ENCODE results near the gene MAST4.

MAST4 gene

GRCh38 chr5:66987540-66987939 lies 391.3 kb downstream of the MAST4 start:
- H3K4me3 ChIP-seq (ENCODE audit: low read depth, low read length), result no peak overlapping the region
- TF ChIP-seq HOXD13 (CRISPR knock-in tag; IDR thresholded peaks at IDR 0.05; ENCODE audit: borderline replicate concordance) (no peak), SETDB1 (IDR thresholded peaks at IDR 0.05; ENCODE audit: insufficient read length, low read length) (no peak), ZNF214 (tag by site-specific recombination; IDR thresholded peaks at IDR 0.05; ENCODE audit: borderline replicate concordance) (no peak), ZNF830 (tag by site-specific recombination; IDR thresholded peaks at IDR 0.05; ENCODE audit: low read depth) (no peak), TRIM28 (IDR thresholded peaks at IDR 0.05; ENCODE audit: borderline replicate concordance, low read length) (no peak), KLF9 (tag by site-specific recombination; IDR thresholded peaks at IDR 0.05; ENCODE audit: low read depth) (no peak)
- no peaks in the 10 kb centered on the region for H3K9me3 ChIP-seq (ENCODE audit: control insufficient read depth, insufficient read depth, low read depth, low read length)
- ChIA-PET POLR2A (no interaction called here), CTCF (interaction anchor here (0.6 to 4.0 kb wide), 23 partner anchors 9 to 680 kb away, joined by 3 to 26 read pairs (median 5); no protein-coding TSS in a partner anchor)
- peaks cover 14% of the 10 kb centered on the region for H3K4me1 ChIP-seq (ENCODE audit: control insufficient read depth, insufficient read depth, low read length)
- no peaks in the 10 kb centered on the region for H3K36me3 ChIP-seq (ENCODE audit: control insufficient read depth in 2 of 2, insufficient read depth in 1 of 2, low read length in 2 of 2)
- no peak overlapping the region for H3K27ac ChIP-seq (ENCODE audit: extremely low read depth, low read depth, low read length)

DNA sequence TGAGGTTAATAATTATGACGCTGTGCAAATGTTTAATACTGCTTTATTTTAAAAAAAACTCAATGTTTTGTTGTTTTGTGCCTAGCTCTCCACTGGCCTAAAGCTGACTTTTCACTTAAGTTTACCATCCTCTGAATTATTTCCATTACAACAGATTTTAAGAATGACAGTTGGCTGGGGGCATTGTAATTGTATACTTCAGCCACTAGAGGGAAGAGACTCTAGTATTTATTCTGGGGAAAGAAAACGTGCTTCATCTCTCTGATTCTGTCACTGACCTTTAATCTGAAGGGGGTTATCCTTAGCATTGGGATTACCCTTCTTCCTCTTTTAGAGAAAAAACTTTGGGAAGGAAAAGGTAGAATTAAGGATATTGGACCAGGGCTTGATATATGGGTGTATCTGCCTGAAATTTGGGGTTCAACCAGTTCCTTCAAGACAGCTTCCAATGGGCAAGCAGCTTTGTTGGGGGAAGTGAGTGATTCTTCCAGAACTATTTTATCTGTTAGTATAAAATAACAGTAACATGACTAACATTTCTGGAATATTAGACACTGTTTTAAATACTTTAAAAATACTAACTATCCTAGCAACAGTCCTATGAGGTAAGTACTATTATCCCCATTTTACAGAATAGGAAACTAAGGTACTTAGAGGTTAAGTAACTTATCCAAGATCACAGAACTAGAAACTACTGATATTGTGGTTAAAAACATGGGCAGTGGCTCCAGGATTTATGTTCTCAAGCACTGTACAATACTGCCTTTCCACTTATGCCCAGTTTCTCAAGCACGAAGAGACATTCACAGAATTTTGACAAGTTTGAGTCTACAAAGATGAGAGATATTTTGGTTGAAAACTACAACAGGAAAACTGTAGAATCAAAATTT lies 392.0 kb downstream of the MAST4 start:
- H3K4me3 ChIP-seq (ENCODE audit: low read depth, low read length), result no peak overlapping the region
- no peak overlapping the region for H3K27ac ChIP-seq (ENCODE audit: extremely low read depth, low read depth, low read length)
- no peaks in the 10 kb centered on the region for H3K9me3 ChIP-seq (ENCODE audit: control insufficient read depth, insufficient read depth, low read depth, low read length)
- TF ChIP-seq ZNF654 (tag by site-specific recombination; IDR thresholded peaks at IDR 0.05; ENCODE audit: low read depth) (peak; percentile 44), ZNF560 (tag by site-specific recombination; IDR thresholded peaks at IDR 0.05; ENCODE audit: borderline replicate concordance) (no peak), ZSCAN30 (tag by site-specific recombination; IDR thresholded peaks at IDR 0.05) (0 out of 2 replicates have a peak, but pooled peaks have one; percentile 16), CTCF (tag by site-specific recombination; IDR thresholded peaks at IDR 0.05) (peak; percentile 30), PRDM6 (tag by site-specific recombination; IDR thresholded peaks at IDR 0.05) (0 out of 2 replicates have a peak, but pooled peaks have one; percentile 7), ZNF26 (tag by site-specific recombination; IDR thresholded peaks at IDR 0.05) (no peak)
- ChIA-PET CTCF (interaction anchor here (0.6 to 4.0 kb wide), 26 partner anchors 8 to 504 kb away, joined by 3 to 26 read pairs (median 4); no protein-coding TSS in a partner anchor), POLR2A (no interaction called here)
- H3K4me1 ChIP-seq (ENCODE audit: control insufficient read depth, insufficient read depth, low read length), result peaks cover 9% of the 10 kb centered on the region
- H3K36me3 ChIP-seq (ENCODE audit: control insufficient read depth in 2 of 2, insufficient read depth in 1 of 2, low read length in 2 of 2), result no peaks in the 10 kb centered on the region

DNA sequence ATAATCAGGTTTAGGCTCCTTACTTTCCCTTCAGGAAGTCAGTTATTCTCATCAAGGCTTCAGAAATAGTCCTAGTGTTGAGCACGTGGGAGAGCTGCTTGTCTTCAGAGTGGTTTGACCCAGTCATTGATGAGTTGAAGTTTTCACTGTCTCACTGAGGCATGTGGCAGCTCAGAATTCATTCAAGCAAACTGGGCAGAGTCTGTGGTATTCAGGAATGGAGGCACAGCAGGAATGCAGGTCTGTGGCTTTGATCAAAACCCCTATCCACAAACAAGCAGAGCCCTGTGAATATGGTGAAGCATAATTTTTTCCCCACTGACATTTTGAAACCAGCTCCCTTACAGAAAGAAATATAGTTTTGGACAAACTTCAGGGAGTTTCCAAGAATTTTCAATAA lies 393.1 kb downstream of the MAST4 start:
- POLR2A ChIA-PET, result interaction anchor here (1.2 kb wide), 1 partner anchor 15 kb away, joined by 3 read pairs; no protein-coding TSS in a partner anchor
- H3K4me3 ChIP-seq (ENCODE audit: low read depth, low read length), result no peak overlapping the region

More for the DNA sequence above, 393.1 kb downstream of the MAST4 start:
- TF ChIP-seq ZBTB8A (tag by site-specific recombination; IDR thresholded peaks at IDR 0.05) (no peak), ZBTB20 (tag by site-specific recombination; IDR thresholded peaks at IDR 0.05) (peak; percentile 16; the same call in 1 of the 2 replicates)
- Histone ChIP-seq H3K9me3 (ENCODE audit: control insufficient read depth, insufficient read depth, low read depth, low read length) (no peaks in the 10 kb centered on the region), H3K36me3 (ENCODE audit: control insufficient read depth in 2 of 2, insufficient read depth in 1 of 2, low read length in 2 of 2) (no peaks in the 10 kb centered on the region), H3K27ac (ENCODE audit: extremely low read depth, low read depth, low read length) (no peak overlapping the region), H3K4me1 (ENCODE audit: control insufficient read depth, insufficient read depth, low read length) (peaks cover 2% of the 10 kb centered on the region)
- CTCF ChIA-PET, result interaction anchor here (0.6 to 4.0 kb wide), 5 partner anchors 13 to 175 kb away, joined by 3 to 26 read pairs (median 4); no protein-coding TSS in a partner anchor
